Osteocyte (in vitro differentiated cells): Measurements from ENCODE around the gene GMNN. TPM values are rescaled to one million over a fixed set of nuclear protein-coding genes. Genes with fewer than 3 reads are reported as not detected.
"Not testable (repeated sequence)": the region's sequence is repeated elsewhere in the genome, so short reads cannot be mapped to it uniquely, and the experiment has no call there.

Source experiments
- DNase-seq: peaks from one replicate; pipeline ENCODE4 v3.0.0; 2021; ENCODE audit warnings: mixed read lengths; ENCODE audit not compliant: unreplicated experiment; ENCODE audit errors: extremely low spot score
- H3K27ac Mint-ChIP-seq: one replicate; pipeline ENCODE4 v1.8.0; 2021; ENCODE audit warnings: mild to moderate bottlenecking, mixed read lengths; ENCODE audit not compliant: unreplicated experiment
- H3K27me3 Mint-ChIP-seq: one replicate; pipeline ENCODE4 v1.8.0; 2021; ENCODE audit warnings: mixed read lengths; ENCODE audit not compliant: unreplicated experiment
- H3K36me3 Mint-ChIP-seq: one replicate; pipeline ENCODE4 v1.8.0; 2021; ENCODE audit warnings: mixed read lengths; ENCODE audit not compliant: unreplicated experiment
- H3K4me1 Mint-ChIP-seq: one replicate; pipeline ENCODE4 v1.8.0; 2021; ENCODE audit warnings: mixed read lengths; ENCODE audit not compliant: unreplicated experiment
- H3K4me3 Mint-ChIP-seq: one replicate; pipeline ENCODE4 v1.8.0; 2021; ENCODE audit warnings: mild to moderate bottlenecking, moderate library complexity, mixed read lengths; ENCODE audit not compliant: unreplicated experiment
- H3K9me3 Mint-ChIP-seq: one replicate; pipeline ENCODE4 v1.8.0; 2021; ENCODE audit warnings: mixed read lengths; ENCODE audit not compliant: unreplicated experiment
- CTCF ChIP-seq: fragments of 200-600 bp; sonication (generic); IDR thresholded peaks from 2 replicates; pipeline ENCODE4 v1.5.0; 2021; ENCODE audit warnings: antibody characterized with exemption, mild to moderate bottlenecking, moderate library complexity
- total RNA-seq: library from RNA; stranded (reverse); gene quantifications from 2 replicates; pipeline ENCODE4 v1.2.1, GENCODE V29; 2021

The GMNN gene
- total RNA-seq, 1 donor from 2014 or later = 26.4 TPM

- Mint-ChIP-seq H3K9me3 (no peaks in the 10 kb centered on the region), H3K4me3 (no peak overlapping the region), H3K27me3 (no peaks in the 10 kb centered on the region), H3K4me1 (no peaks in the 10 kb centered on the region), H3K27ac (no peak overlapping the region), H3K36me3 (no peaks in the 10 kb centered on the region)
- TF ChIP-seq CTCF = no peak
- DNase-seq = no peak
Observed at GRCh38 chr6:24761851-24762250, 12.9 kb upstream of the GMNN start.

GRCh38 chr6:24763578-24763977 is 11.2 kb upstream of the GMNN start:
- no peak for DNase-seq
- no peak overlapping the region for H3K27ac Mint-ChIP-seq
- H3K27me3 Mint-ChIP-seq = no peaks in the 10 kb centered on the region
- H3K4me1 Mint-ChIP-seq = peaks cover 2% of the 10 kb centered on the region
- no peaks in the 10 kb centered on the region for H3K9me3 Mint-ChIP-seq
- TF ChIP-seq CTCF = no peak
- no peaks in the 10 kb centered on the region for H3K36me3 Mint-ChIP-seq
- H3K4me3 Mint-ChIP-seq = no peak overlapping the region

GRCh38 chr6:24764833-24765828 is 9.6 kb upstream of the GMNN start:
- not testable (repeated sequence) for DNase-seq, H3K4me3 Mint-ChIP-seq, H3K27me3 Mint-ChIP-seq, H3K27ac Mint-ChIP-seq, H3K9me3 Mint-ChIP-seq, H3K4me1 Mint-ChIP-seq, H3K36me3 Mint-ChIP-seq

GRCh38 chr6:24765968-24766367 is 8.8 kb upstream of the GMNN start:
- not testable (repeated sequence) for H3K27ac Mint-ChIP-seq, H3K4me1 Mint-ChIP-seq, H3K4me3 Mint-ChIP-seq, DNase-seq, H3K9me3 Mint-ChIP-seq, H3K27me3 Mint-ChIP-seq, H3K36me3 Mint-ChIP-seq

- DNase-seq = no peak
- Mint-ChIP-seq H3K9me3 (no peaks in the 10 kb centered on the region), H3K27ac (no peak overlapping the region), H3K4me3 (no peak overlapping the region), H3K4me1 (peaks cover 2% of the 10 kb centered on the region), H3K36me3 (no peaks in the 10 kb centered on the region), H3K27me3 (no peaks in the 10 kb centered on the region)
- TF ChIP-seq CTCF = peak; percentile 59
Observed at GRCh38 chr6:24766680-24767462, 7.9 kb upstream of the GMNN start.

GRCh38 chr6:24768361-24768760 is 6.4 kb upstream of the GMNN start:
- TF ChIP-seq CTCF = no peak
- Mint-ChIP-seq H3K36me3 (no peaks in the 10 kb centered on the region), H3K9me3 (no peaks in the 10 kb centered on the region), H3K4me1 (peaks cover 2% of the 10 kb centered on the region), H3K27ac (no peak overlapping the region), H3K27me3 (no peaks in the 10 kb centered on the region), H3K4me3 (no peak overlapping the region)
- no peak for DNase-seq
